Activated CD4-positive, alpha-beta memory T cell treated with anti-CD3 and anti-CD28 coated beads for 36 hours (primary cell): ENCODE measurements around the gene ESYT3. TPM values are rescaled to one million over a fixed set of nuclear protein-coding genes. Genes with fewer than 3 reads are reported as not detected.

Experiments used
- CTCF ChIA-PET: fragments of 350-600 bp; sonication (Branson Sonifier 250); formaldehyde crosslinking; loops from one replicate; lab custom pipeline; 2021; ENCODE audit warnings: antibody characterized with exemption, inconsistent platforms; lab: Charles Lee
- POLR2A ChIA-PET: fragments of 350-600 bp; sonication (Branson Sonifier 250); formaldehyde crosslinking; loops from one replicate; lab custom pipeline; 2021; ENCODE audit warnings: antibody characterized with exemption; lab: Charles Lee
- DNase-seq: peaks from one replicate; pipeline ENCODE4 v3.0.0-alpha.2; 2020
- H3K27ac Mint-ChIP-seq: one replicate; pipeline ENCODE4 v1.8.0; 2021; ENCODE audit warnings: mixed read lengths
- H3K27me3 Mint-ChIP-seq: one replicate; pipeline ENCODE4 v1.8.0; 2021; ENCODE audit warnings: mixed read lengths
- H3K36me3 Mint-ChIP-seq: one replicate; pipeline ENCODE4 v1.8.0; 2021; ENCODE audit warnings: mixed read lengths
- H3K4me1 Mint-ChIP-seq: one replicate; pipeline ENCODE4 v1.8.0; 2021; ENCODE audit warnings: low read depth, mixed read lengths
- H3K4me3 Mint-ChIP-seq: one replicate; pipeline ENCODE4 v1.8.0; 2021; ENCODE audit warnings: mild to moderate bottlenecking, mixed read lengths
- H3K9me3 Mint-ChIP-seq: one replicate; pipeline ENCODE4 v1.8.0; 2021; ENCODE audit warnings: mixed read lengths
- intact Hi-C: fragments of 100-400 bp; cut with micrococcal nuclease; formaldehyde crosslinking; loops from one replicate; pipeline ENCODE4 v1.15.1; 2023
- total RNA-seq, 2 experiments: library from RNA; stranded (reverse); gene quantifications; one replicate each; pipeline ENCODE4 v1.2.3, GENCODE V29; 2021

The ESYT3 gene
- total RNA-seq, 2 experiments from 2014 or later: 0.17 to 0.19 TPM

GRCh38 chr3:138458774-138459499, 24.5 kb downstream of the ESYT3 start:
- H3K4me3 Mint-ChIP-seq: no peak overlapping the region

DNA sequence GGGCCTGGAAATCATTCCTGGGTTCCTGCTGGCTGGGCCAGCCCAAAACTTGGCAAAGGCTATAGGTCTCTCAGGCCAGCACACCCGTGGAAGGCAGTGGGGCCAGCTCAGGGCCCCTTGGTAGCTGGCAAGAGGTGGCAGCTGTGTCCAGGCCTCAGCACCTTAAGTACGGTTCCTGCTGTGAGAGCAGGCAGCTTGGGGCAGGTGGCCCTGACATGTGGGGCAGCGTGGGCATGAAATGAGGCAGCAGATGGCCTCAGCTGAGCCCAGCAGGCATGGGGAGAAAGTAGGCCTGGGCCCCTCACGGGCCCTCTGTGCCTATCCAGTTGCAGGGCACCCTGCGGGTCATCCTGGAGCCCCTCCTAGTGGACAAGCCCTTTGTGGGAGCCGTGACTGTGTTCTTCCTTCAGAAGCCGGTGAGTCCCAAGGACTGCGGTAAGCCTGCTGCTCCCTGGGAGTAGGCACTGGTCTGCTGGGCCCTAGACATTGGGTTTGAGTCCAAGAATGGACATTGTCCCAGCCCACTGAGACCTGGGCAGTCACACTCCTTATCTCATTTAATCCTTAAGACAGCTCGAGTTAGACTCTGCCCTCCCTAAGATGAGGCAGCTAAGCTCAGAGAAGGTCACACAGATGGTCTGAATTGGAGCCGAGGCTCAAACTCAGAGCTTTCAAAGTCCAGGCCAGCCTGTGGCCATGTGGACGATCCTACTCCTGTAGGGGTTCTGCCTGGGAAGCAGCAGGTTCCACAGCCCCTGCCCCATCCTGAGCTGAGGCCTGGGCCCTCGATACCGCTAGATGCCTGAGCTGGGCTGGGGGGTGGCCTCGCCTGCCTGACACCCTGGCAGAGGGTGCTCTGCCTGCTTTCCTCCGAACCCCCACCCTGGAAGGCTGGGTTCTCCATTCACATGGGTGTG, 25.5 kb downstream of the ESYT3 start:
- H3K4me1 Mint-ChIP-seq: peaks cover 9% of the 10 kb centered on the region
- peaks cover 2% of the 10 kb centered on the region for H3K27me3 Mint-ChIP-seq
- no peaks in the 10 kb centered on the region for H3K36me3 Mint-ChIP-seq
- DNase-seq: no peak
- ChIA-PET POLR2A (no interaction called here), CTCF (interaction anchor here (1.1 kb wide), 3 partner anchors 10 to 464 kb away, joined by 3 to 5 read pairs (median 4); no protein-coding TSS in a partner anchor)
- H3K9me3 Mint-ChIP-seq: no peaks in the 10 kb centered on the region
- intact Hi-C loops: no loop called here
- no peak overlapping the region for H3K4me3 Mint-ChIP-seq
- H3K27ac Mint-ChIP-seq: no peak overlapping the region

More at GRCh38 chr3:138458774-138459499, 24.5 kb downstream of the ESYT3 start:
- Mint-ChIP-seq H3K27ac (no peak overlapping the region), H3K27me3 (peaks cover 2% of the 10 kb centered on the region), H3K9me3 (no peaks in the 10 kb centered on the region), H3K36me3 (no peaks in the 10 kb centered on the region), H3K4me1 (peaks cover 9% of the 10 kb centered on the region)
- CTCF ChIA-PET: interaction anchor here (1.1 kb wide), 3 partner anchors 11 to 465 kb away, joined by 3 to 5 read pairs (median 4); no protein-coding TSS in a partner anchor
- intact Hi-C loops: no loop called here
- no peak for DNase-seq
- POLR2A ChIA-PET: no interaction called here

DNA sequence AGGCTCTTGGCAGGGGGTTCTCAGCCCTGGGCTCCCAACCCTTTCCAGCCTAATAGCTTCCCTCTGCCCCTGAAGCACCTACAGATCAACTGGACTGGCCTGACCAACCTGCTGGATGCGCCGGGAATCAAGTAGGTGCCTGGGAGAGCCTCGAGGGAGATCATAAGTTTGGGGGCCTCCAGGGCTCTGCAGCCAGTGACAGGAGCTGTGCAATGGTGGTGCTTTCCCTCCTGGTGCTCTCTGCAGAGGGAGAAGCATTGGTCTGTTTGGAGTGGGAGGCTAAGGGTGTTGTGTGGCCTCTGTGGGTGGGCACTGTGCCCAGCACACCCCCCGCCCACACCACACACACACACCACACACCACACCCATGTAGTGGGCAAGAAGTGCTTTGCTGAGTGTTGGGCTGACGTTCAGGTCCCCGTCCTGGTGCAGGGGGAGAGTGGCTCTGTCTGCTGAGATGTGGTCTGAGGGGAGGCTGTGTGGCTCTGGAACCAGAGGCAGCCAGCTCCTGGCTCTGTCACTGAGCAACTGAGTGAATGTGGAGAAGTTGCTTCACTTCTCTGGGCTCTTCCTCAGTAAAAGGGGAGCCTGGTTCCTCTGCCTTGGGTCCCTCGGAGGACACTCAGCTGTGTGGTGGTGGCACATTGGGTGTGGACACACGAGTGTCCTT, 26.3 kb downstream of the ESYT3 start:
- Mint-ChIP-seq H3K27me3 (peaks cover 2% of the 10 kb centered on the region), H3K4me1 (peaks cover 7% of the 10 kb centered on the region), H3K27ac (no peak overlapping the region), H3K36me3 (no peaks in the 10 kb centered on the region), H3K9me3 (no peaks in the 10 kb centered on the region), H3K4me3 (no peak overlapping the region)
- POLR2A ChIA-PET: no interaction called here
- intact Hi-C loops: no loop called here
- no peak for DNase-seq
- CTCF ChIA-PET: interaction anchor here (0.6 kb wide), 1 partner anchor 132 kb away, joined by 3 read pairs; no protein-coding TSS in a partner anchor

DNA sequence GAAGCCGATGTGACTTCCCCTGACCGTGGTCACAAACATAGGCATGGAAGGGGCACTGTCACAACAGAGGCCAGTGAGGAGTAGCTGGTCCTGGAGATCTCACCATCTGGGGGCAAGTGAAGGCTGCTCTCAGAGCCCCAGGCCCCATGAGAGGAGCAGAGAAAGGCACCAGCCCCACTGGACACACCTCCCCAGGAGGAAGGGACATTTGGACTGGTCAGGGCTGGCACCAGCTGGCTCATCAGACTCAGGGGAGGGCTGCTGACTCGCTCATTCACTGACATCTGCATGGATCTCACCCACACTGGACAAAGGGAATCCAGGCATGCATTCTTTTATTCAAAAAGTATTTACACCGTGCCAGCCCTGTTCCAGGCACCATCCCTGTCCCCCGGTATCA, 26.8 kb downstream of the ESYT3 start:
- DNase-seq: no peak
- Mint-ChIP-seq H3K27ac (no peak overlapping the region), H3K9me3 (no peaks in the 10 kb centered on the region), H3K36me3 (no peaks in the 10 kb centered on the region), H3K27me3 (peaks cover 2% of the 10 kb centered on the region), H3K4me1 (peaks cover 3% of the 10 kb centered on the region), H3K4me3 (no peak overlapping the region)
- intact Hi-C loops: no loop called here
- CTCF ChIA-PET: interaction anchor here (0.6 kb wide), 1 partner anchor 132 kb away, joined by 3 read pairs; no protein-coding TSS in a partner anchor
- POLR2A ChIA-PET: no interaction called here

- H3K4me3 Mint-ChIP-seq: no peak overlapping the region
- no peak for DNase-seq
- no peaks in the 10 kb centered on the region for H3K36me3 Mint-ChIP-seq
- ChIA-PET POLR2A (no interaction called here), CTCF (no interaction called here)
- H3K27me3 Mint-ChIP-seq: peaks cover 2% of the 10 kb centered on the region
- H3K9me3 Mint-ChIP-seq: no peaks in the 10 kb centered on the region
- no peaks in the 10 kb centered on the region for H3K4me1 Mint-ChIP-seq
- intact Hi-C loops: no loop called here
- H3K27ac Mint-ChIP-seq: no peak overlapping the region
Measured at GRCh38 chr3:138461896-138462295, 27.5 kb downstream of the ESYT3 start.

DNA sequence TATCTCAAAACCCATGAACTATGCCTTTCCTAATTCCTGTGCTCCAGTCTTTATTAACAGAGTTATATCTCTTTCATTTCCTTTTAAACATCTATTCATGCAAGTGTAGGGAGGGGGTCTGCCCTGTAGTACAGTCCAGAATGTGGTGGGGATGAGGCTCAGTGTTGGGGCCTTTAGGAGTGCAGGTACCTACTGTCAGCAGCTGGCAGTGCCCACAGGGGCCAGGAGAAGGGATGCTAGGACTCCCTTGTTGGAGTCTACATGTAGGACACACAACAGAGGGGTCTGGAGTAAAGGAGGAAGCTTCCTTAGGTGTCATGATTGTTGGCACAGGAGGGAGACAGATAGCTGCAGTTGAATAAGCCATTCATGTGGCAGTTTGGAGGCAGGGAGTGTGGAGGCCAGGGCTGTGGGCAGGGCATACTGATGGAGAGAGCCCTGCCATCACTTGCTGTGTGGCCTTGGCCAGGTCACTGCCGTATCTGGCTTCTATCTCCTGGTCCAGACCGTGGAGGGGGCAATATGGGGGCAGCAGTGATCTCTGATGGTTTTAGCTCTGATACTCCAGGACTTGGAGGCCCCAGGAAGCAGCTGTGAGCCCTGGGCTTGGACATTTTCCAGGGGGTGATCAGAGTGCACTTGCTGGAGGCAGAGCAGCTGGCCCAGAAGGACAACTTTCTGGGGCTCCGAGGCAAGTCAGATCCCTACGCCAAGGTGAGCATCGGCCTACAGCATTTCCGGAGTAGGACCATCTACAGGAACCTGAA, 29.5 kb downstream of the ESYT3 start:
- DNase-seq: no peak
- CTCF ChIA-PET: no interaction called here
- Mint-ChIP-seq H3K4me1 (no peaks in the 10 kb centered on the region), H3K36me3 (no peaks in the 10 kb centered on the region), H3K4me3 (no peak overlapping the region), H3K27ac (no peak overlapping the region), H3K27me3 (peaks cover 2% of the 10 kb centered on the region), H3K9me3 (no peaks in the 10 kb centered on the region)
- intact Hi-C loops: no loop called here
- POLR2A ChIA-PET: no interaction called here

DNA sequence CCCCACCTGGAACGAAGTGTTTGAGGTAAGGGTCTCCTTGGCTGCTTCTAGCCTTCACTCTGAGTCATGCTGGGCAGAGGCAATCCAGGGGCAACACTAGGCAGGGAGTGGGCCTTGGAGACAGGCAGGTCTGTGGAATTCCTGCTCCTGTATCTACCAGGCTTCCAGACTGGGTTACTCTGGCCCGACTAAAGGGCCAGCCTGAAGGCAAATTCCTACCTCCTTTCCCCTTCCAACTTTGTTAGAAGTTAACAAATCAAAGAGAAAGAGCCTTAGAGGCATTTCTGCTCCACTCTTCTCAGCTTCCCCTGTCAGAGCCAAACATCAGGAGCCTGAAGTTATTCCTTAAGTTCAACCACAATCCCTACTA, 30.1 kb downstream of the ESYT3 start:
- Mint-ChIP-seq H3K9me3 (no peaks in the 10 kb centered on the region), H3K36me3 (no peaks in the 10 kb centered on the region), H3K4me3 (no peak overlapping the region), H3K4me1 (no peaks in the 10 kb centered on the region), H3K27me3 (peaks cover 2% of the 10 kb centered on the region), H3K27ac (no peak overlapping the region)
- CTCF ChIA-PET: no interaction called here
- POLR2A ChIA-PET: no interaction called here
- intact Hi-C loops: no loop called here
- DNase-seq: no peak

GRCh38 chr3:138465451-138465850, 31.0 kb downstream of the ESYT3 start:
- POLR2A ChIA-PET: no interaction called here
- no peaks in the 10 kb centered on the region for H3K36me3 Mint-ChIP-seq
- H3K27ac Mint-ChIP-seq: no peak overlapping the region
- no peaks in the 10 kb centered on the region for H3K9me3 Mint-ChIP-seq
- H3K4me3 Mint-ChIP-seq: no peak overlapping the region
- H3K27me3 Mint-ChIP-seq: peaks cover 2% of the 10 kb centered on the region
- DNase-seq: no peak
- intact Hi-C loops: no loop called here
- no peaks in the 10 kb centered on the region for H3K4me1 Mint-ChIP-seq
- CTCF ChIA-PET: no interaction called here

- CTCF ChIA-PET: no interaction called here
Measured at GRCh38 chr3:138465925-138466324, 31.5 kb downstream of the ESYT3 start.

GRCh38 chr3:138467931-138468330, 33.5 kb downstream of the ESYT3 start:
- no peaks in the 10 kb centered on the region for H3K9me3 Mint-ChIP-seq
- no peak overlapping the region for H3K4me3 Mint-ChIP-seq
- no peak for DNase-seq
- ChIA-PET POLR2A (no interaction called here), CTCF (interaction anchor here (1.7 kb wide), 1 partner anchor 10 kb away, joined by 3 read pairs; no protein-coding TSS in a partner anchor)
- no peaks in the 10 kb centered on the region for H3K4me1 Mint-ChIP-seq
- intact Hi-C loops: no loop called here
- H3K27ac Mint-ChIP-seq: no peak overlapping the region
- no peaks in the 10 kb centered on the region for H3K27me3 Mint-ChIP-seq
- H3K36me3 Mint-ChIP-seq: no peaks in the 10 kb centered on the region

More at GRCh38 chr3:138465925-138466324, 31.5 kb downstream of the ESYT3 start:
- Mint-ChIP-seq H3K9me3 (no peaks in the 10 kb centered on the region), H3K4me1 (no peaks in the 10 kb centered on the region), H3K4me3 (no peak overlapping the region), H3K27ac (no peak overlapping the region), H3K27me3 (peaks cover 2% of the 10 kb centered on the region), H3K36me3 (no peaks in the 10 kb centered on the region)
- no peak for DNase-seq
- POLR2A ChIA-PET: no interaction called here
- intact Hi-C loops: no loop called here

DNA sequence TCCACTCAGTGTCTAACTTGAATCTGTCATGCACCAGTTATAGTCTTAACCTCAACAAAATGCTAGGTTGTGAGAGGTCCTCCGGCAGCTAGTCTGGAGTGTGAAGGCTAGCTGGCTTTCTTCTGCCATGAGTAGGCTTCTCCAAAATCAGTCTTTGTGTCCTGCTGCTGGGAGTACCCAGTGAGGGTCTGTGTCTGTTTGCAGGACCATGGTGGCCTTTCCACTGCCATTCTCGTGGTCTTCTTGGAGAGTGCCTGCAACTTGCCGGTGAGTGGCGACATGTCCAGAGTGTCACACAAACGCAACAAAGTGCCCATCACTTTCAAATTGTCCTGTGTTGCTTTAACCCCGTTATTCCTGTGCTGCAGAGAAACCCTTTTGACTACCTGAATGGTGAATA, 34.0 kb downstream of the ESYT3 start:
- ChIA-PET CTCF (interaction anchor here (1.3 to 1.7 kb wide), 2 partner anchors 10 to 447 kb away, joined by 3 to 4 read pairs; no protein-coding TSS in a partner anchor), POLR2A (no interaction called here)
- H3K4me1 Mint-ChIP-seq: no peaks in the 10 kb centered on the region
- no peaks in the 10 kb centered on the region for H3K27me3 Mint-ChIP-seq
- H3K9me3 Mint-ChIP-seq: no peaks in the 10 kb centered on the region
- H3K27ac Mint-ChIP-seq: no peak overlapping the region
- no peak for DNase-seq
- H3K4me3 Mint-ChIP-seq: no peak overlapping the region
- no peaks in the 10 kb centered on the region for H3K36me3 Mint-ChIP-seq
- intact Hi-C loops: no loop called here
